Suprapubic skin (tissue), 4 donors: ENCODE data around the gene CCL24.

Experiments used
- EP300 ChIP-seq: sonication (generic); formaldehyde crosslinking; IDR thresholded peaks from one replicate; pipeline ENCODE4 v1.6.1; 2017; ENCODE audit warnings: antibody characterized with exemption
- POLR2A ChIP-seq, 2 donors: fragments of 450-650 bp; IDR thresholded peaks; one replicate each; pipeline ENCODE4 v1.6.1; 2017; ENCODE audit warnings: antibody characterized with exemption in 2 of 2, mild to moderate bottlenecking in 2 of 2, moderate library complexity in 2 of 2
- POLR2AphosphoS5 ChIP-seq, 3 donors: sonication (generic); formaldehyde crosslinking; IDR thresholded peaks; one replicate each; pipeline ENCODE4 v1.6.1; 2017; ENCODE audit warnings: antibody characterized with exemption in 3 of 3
- TF ChIP-seq, protein P1 (sequence below), 2 donors: fragments of 200-600 bp in 1 of 2; fragments of 450-650 bp in 1 of 2; sonication (generic) in 1 of 2; IDR thresholded peaks; one replicate each; pipeline ENCODE4 v1.5.1; 2016 to 2019; ENCODE audit warnings: antibody characterized with exemption in 2 of 2, mild to moderate bottlenecking in 1 of 2, moderate library complexity in 1 of 2

DNA sequence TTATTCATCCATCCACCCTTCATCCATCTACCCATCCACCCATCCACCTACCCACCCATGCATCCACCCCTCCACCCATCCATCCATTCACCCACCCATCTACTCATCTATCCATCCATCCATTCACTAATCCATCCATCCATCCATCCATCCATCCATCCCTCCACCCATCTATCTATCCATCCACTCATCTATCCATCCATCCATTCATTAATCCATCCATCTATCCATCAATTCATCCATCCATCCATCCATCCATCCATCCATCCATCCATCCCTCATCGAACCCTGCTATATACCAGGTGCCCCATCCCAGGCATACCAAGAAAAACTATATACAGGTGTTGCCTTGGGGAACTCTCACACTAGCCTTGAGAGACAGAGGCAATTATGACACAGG is 7.1 kb upstream of the CCL24 start:
- TF ChIP-seq POLR2AphosphoS5 (IDR thresholded peaks at IDR 0.05): no peak
- TF ChIP-seq, protein P1, sequence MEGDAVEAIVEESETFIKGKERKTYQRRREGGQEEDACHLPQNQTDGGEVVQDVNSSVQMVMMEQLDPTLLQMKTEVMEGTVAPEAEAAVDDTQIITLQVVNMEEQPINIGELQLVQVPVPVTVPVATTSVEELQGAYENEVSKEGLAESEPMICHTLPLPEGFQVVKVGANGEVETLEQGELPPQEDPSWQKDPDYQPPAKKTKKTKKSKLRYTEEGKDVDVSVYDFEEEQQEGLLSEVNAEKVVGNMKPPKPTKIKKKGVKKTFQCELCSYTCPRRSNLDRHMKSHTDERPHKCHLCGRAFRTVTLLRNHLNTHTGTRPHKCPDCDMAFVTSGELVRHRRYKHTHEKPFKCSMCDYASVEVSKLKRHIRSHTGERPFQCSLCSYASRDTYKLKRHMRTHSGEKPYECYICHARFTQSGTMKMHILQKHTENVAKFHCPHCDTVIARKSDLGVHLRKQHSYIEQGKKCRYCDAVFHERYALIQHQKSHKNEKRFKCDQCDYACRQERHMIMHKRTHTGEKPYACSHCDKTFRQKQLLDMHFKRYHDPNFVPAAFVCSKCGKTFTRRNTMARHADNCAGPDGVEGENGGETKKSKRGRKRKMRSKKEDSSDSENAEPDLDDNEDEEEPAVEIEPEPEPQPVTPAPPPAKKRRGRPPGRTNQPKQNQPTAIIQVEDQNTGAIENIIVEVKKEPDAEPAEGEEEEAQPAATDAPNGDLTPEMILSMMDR (IDR thresholded peaks at IDR 0.05): no peak
- TF ChIP-seq EP300: no peak
- TF ChIP-seq POLR2A (IDR thresholded peaks at IDR 0.05): no peak
